Measurements from ENCODE around the gene DIO3. TPM values are rescaled to one million over a fixed set of nuclear protein-coding genes. Genes with fewer than 3 reads are reported as not detected.

DIO3 gene
- total RNA-seq, 1 experiment from 2014 or later: 2.3 TPM

- BruUV-seq (replicated peaks): no TSS peak
- TF ChIP-seq, protein P1, sequence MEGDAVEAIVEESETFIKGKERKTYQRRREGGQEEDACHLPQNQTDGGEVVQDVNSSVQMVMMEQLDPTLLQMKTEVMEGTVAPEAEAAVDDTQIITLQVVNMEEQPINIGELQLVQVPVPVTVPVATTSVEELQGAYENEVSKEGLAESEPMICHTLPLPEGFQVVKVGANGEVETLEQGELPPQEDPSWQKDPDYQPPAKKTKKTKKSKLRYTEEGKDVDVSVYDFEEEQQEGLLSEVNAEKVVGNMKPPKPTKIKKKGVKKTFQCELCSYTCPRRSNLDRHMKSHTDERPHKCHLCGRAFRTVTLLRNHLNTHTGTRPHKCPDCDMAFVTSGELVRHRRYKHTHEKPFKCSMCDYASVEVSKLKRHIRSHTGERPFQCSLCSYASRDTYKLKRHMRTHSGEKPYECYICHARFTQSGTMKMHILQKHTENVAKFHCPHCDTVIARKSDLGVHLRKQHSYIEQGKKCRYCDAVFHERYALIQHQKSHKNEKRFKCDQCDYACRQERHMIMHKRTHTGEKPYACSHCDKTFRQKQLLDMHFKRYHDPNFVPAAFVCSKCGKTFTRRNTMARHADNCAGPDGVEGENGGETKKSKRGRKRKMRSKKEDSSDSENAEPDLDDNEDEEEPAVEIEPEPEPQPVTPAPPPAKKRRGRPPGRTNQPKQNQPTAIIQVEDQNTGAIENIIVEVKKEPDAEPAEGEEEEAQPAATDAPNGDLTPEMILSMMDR (IDR thresholded peaks at IDR 0.05; ENCODE audit: unreplicated experiment): no peak
- Mint-ChIP-seq H3K9me3 (ENCODE audit: low read depth, unreplicated experiment) (peaks cover 5% of the 10 kb centered on the region), H3K27ac (ENCODE audit: unreplicated experiment) (peak overlapping the region; percentile 19), H3K4me3 (ENCODE audit: low read depth, unreplicated experiment) (no peak overlapping the region), H3K4me1 (ENCODE audit: low read depth, unreplicated experiment) (peaks cover 22% of the 10 kb centered on the region), H3K27me3 (ENCODE audit: unreplicated experiment) (peaks cover 10% of the 10 kb centered on the region), H3K36me3 (ENCODE audit: insufficient read depth, unreplicated experiment) (peaks cover 4% of the 10 kb centered on the region)
- intact Hi-C loops (cut with micrococcal nuclease; ENCODE audit: unreplicated experiment): no loop called here
- DNase-seq: no peak
- CTCF ChIA-PET: no interaction called here
Observed at GRCh38 chr14:101534198-101534597, 27.1 kb upstream of the DIO3 start.

- CTCF ChIA-PET: no interaction called here
- no TSS peak for BruUV-seq (replicated peaks)
- Mint-ChIP-seq H3K27ac (ENCODE audit: unreplicated experiment) (no peak overlapping the region), H3K4me1 (ENCODE audit: low read depth, unreplicated experiment) (peaks cover 22% of the 10 kb centered on the region), H3K36me3 (ENCODE audit: insufficient read depth, unreplicated experiment) (peaks cover 4% of the 10 kb centered on the region), H3K9me3 (ENCODE audit: low read depth, unreplicated experiment) (peaks cover 4% of the 10 kb centered on the region), H3K4me3 (ENCODE audit: low read depth, unreplicated experiment) (no peak overlapping the region), H3K27me3 (ENCODE audit: unreplicated experiment) (peaks cover 9% of the 10 kb centered on the region)
- intact Hi-C loops (cut with micrococcal nuclease; ENCODE audit: unreplicated experiment): no loop called here
- TF ChIP-seq, protein P1 (IDR thresholded peaks at IDR 0.05; ENCODE audit: unreplicated experiment): no peak
- peak; percentile 54 for DNase-seq
Observed at GRCh38 chr14:101535232-101535631, 26.1 kb upstream of the DIO3 start.

DNA sequence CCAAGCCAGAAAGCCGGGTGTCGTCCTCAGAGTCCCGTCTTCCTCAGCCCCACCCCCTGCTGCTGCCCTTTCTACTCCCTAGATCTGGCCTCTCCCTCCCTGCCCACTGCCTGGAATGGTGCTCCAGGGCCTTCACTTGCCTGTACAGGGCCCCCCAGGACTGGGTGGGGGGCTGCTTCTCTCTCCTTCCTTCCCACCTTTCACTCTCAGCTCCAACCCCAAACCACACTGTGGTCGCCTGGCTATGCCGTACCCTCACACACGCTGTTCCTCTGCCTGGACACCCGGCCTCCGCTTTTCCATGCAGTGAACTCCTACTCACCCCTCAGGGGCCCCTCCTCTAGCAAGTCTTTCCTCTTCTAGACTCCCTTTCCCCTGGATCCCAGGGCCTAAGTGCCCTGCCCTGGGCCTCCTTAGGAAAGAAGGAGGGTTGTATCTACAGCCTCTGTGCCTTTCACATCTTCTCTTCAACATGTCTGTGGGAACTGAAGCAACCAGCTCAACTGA is 25.5 kb upstream of the DIO3 start:
- intact Hi-C loops (cut with micrococcal nuclease; ENCODE audit: unreplicated experiment): no loop called here
- H3K27ac Mint-ChIP-seq (ENCODE audit: unreplicated experiment): peak overlapping the region; percentile 63
- H3K9me3 Mint-ChIP-seq (ENCODE audit: low read depth, unreplicated experiment): no peaks in the 10 kb centered on the region
- CTCF ChIA-PET: no interaction called here
- BruUV-seq (replicated peaks): TSS peak; percentile 89
- H3K4me1 Mint-ChIP-seq (ENCODE audit: low read depth, unreplicated experiment): peaks cover 22% of the 10 kb centered on the region
- TF ChIP-seq, protein P1 (IDR thresholded peaks at IDR 0.05; ENCODE audit: unreplicated experiment): no peak
- H3K4me3 Mint-ChIP-seq (ENCODE audit: low read depth, unreplicated experiment): peak overlapping the region; percentile 1
- DNase-seq: no peak
- peaks cover 4% of the 10 kb centered on the region for H3K36me3 Mint-ChIP-seq (ENCODE audit: insufficient read depth, unreplicated experiment)
- H3K27me3 Mint-ChIP-seq (ENCODE audit: unreplicated experiment): peaks cover 4% of the 10 kb centered on the region

DNA sequence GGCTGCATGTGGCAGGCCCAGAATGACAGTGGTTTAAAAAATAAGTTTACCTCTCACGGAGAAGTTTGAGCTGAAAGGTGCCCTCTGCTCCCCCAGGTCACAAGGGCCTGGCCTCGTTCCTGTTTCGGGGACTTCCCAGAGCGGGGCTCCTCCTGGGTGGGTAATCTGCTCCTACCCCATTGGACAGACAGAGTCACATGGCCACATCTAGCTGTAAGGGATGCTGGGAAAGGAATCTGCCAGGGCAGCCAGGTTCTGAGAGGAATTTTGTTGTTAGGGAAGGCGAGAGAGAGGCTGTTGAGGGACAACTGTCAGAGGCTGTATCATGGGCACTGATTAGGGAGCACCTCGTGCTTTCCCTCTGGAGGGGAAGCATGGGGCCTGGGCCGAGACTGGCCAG is 24.0 kb upstream of the DIO3 start:
- TF ChIP-seq, protein P1 (IDR thresholded peaks at IDR 0.05; ENCODE audit: unreplicated experiment): no peak
- Mint-ChIP-seq H3K27ac (ENCODE audit: unreplicated experiment) (peak overlapping the region; percentile 46), H3K4me1 (ENCODE audit: low read depth, unreplicated experiment) (peaks cover 22% of the 10 kb centered on the region), H3K27me3 (ENCODE audit: unreplicated experiment) (no peaks in the 10 kb centered on the region), H3K4me3 (ENCODE audit: low read depth, unreplicated experiment) (no peak overlapping the region), H3K36me3 (ENCODE audit: insufficient read depth, unreplicated experiment) (no peaks in the 10 kb centered on the region), H3K9me3 (ENCODE audit: low read depth, unreplicated experiment) (no peaks in the 10 kb centered on the region)
- intact Hi-C loops (cut with micrococcal nuclease; ENCODE audit: unreplicated experiment): no loop called here
- no TSS peak for BruUV-seq (replicated peaks)
- no peak for DNase-seq
- CTCF ChIA-PET: no interaction called here

Measured in Calu3 (cell line).